Measurements from ENCODE around the gene HAUS3.

GRCh38 chr4:2287594-2287915 is 45.6 kb upstream of the HAUS3 start:
- TF ChIP-seq YY1 (IDR thresholded peaks at IDR 0.05; ENCODE audit: insufficient read depth, insufficient read length) (no peak), ZNF274 (IDR thresholded peaks at IDR 0.05; ENCODE audit: low read depth, low read length) (no peak), SUZ12 (IDR thresholded peaks at IDR 0.05; ENCODE audit: extremely low read depth, insufficient read depth, insufficient read length) (no peak)

All from NT2/D1 (cell line).